Endothelial cell of umbilical vein (primary cell): ENCODE data around the gene HID1. TPM values are rescaled to one million over a fixed set of nuclear protein-coding genes. Genes with fewer than 3 reads are reported as not detected.

Experiments
- BruUV-seq: library from RNA; stranded (reverse); fragments of 400-500 nt; replicated peaks from 2 replicates; lab custom pipeline; 2021; lab: Mats Ljungman, UMichigan
- CTCF ChIA-PET: fragments of 300-600, 350-600 bp; sonication (Branson Sonifier 250); formaldehyde crosslinking; loops from one replicate; lab custom pipeline; 2021; ENCODE audit warnings: antibody characterized with exemption, inconsistent platforms; lab: Charles Lee
- POLR2A ChIA-PET: fragments of 300-600, 350-600 bp; sonication (Branson Sonifier 250); formaldehyde crosslinking; loops from one replicate; lab custom pipeline; 2021; ENCODE audit warnings: antibody characterized with exemption, inconsistent platforms; lab: Charles Lee
- DNase-seq: peaks from one replicate; pipeline ENCODE4 v3.0.0-alpha.2; 2011; ENCODE audit warnings: low read depth, low spot score
- FAIRE-seq: peaks from 2 replicates; lab custom pipeline; 2011; peaks lifted over from hg19 to GRCh38; lab: Jason Lieb, UNC
- H2AFZ ChIP-seq: 2 replicates; pipeline ENCODE4 v1.6.0; 2012; ENCODE audit warnings: low read depth, low read length, control low read depth, inconsistent platforms
- H3K27ac ChIP-seq: 2 replicates; pipeline ENCODE4 v1.5.1; 2011; ENCODE audit warnings: low read depth, mild to moderate bottlenecking, control low read depth, low read length, moderate library complexity; ENCODE audit not compliant: insufficient read depth
- H3K27me3 ChIP-seq, 2 experiments: 2 replicates each; pipeline versions ENCODE4 v1.6.0 to v1.6.1; 2011; ENCODE audit warnings: low read length in 2 of 2, mixed read lengths in 1 of 2; ENCODE audit not compliant: control insufficient read depth in 2 of 2, insufficient read depth in 2 of 2
- H3K36me3 ChIP-seq, 2 experiments: 2 replicates in 1 of 2; 3 replicates in 1 of 2; pipeline ENCODE4 v1.5.1; 2011; ENCODE audit warnings: low read length in 2 of 2, mild to moderate bottlenecking in 1 of 2, moderate library complexity in 1 of 2; ENCODE audit not compliant: control insufficient read depth in 2 of 2, insufficient read depth in 2 of 2; ENCODE audit errors: extremely low read depth in 1 of 2
- H3K4me1 ChIP-seq: 3 replicates; pipeline ENCODE4 v1.5.1; 2011; ENCODE audit warnings: mild to moderate bottlenecking, low read length; ENCODE audit not compliant: control insufficient read depth, insufficient read depth; ENCODE audit errors: extremely low read depth
- H3K4me2 ChIP-seq: 2 replicates; pipeline ENCODE4 v1.6.1; 2011; ENCODE audit warnings: low read length, control low read depth, mixed read lengths; ENCODE audit not compliant: insufficient read depth
- H3K4me3 ChIP-seq, 3 experiments: fragments of 200-600 bp in 1 of 3; sonication (generic), shearing (Covaris generic) in 1 of 3; replicated peaks in 1 of 3; 2 replicates each; pipeline ENCODE4 v1.5.1; 2011 to 2016; ENCODE audit warnings: control low read depth in 3 of 3, low read length in 3 of 3, mild to moderate bottlenecking in 2 of 3, inconsistent platforms in 1 of 3, low read depth in 1 of 3, moderate library complexity in 1 of 3; ENCODE audit not compliant: insufficient read depth in 1 of 3
- H3K79me2 ChIP-seq: 2 replicates; pipeline ENCODE4 v1.6.0; 2012; ENCODE audit warnings: low read length, inconsistent platforms; ENCODE audit not compliant: control insufficient read depth, insufficient read depth
- H3K9ac ChIP-seq: replicated peaks from 2 replicates; pipeline ENCODE3; 2011; ENCODE audit warnings: low read length, control low read depth; ENCODE audit not compliant: insufficient read depth; ENCODE audit errors: extremely low read depth
- H3K9me1 ChIP-seq: replicated peaks from 3 replicates; pipeline ENCODE4 v1.6.0; 2011; ENCODE audit warnings: mild to moderate bottlenecking, low read length; ENCODE audit not compliant: control insufficient read depth, insufficient read depth; ENCODE audit errors: extremely low read depth
- H3K9me3 ChIP-seq: replicated peaks from 2 replicates; pipeline ENCODE4 v1.5.1; 2012; ENCODE audit warnings: low read length, inconsistent platforms; ENCODE audit not compliant: control insufficient read depth, insufficient read depth
- H4K20me1 ChIP-seq: replicated peaks from 2 replicates; pipeline ENCODE3; 2011; ENCODE audit warnings: mild to moderate bottlenecking, low read length; ENCODE audit not compliant: control insufficient read depth, insufficient read depth; ENCODE audit errors: extremely low read depth
- CTCF ChIP-seq, 2 donors: IDR thresholded peaks; 1 replicate in 1 of 2; 2 replicates in 1 of 2; pipeline ENCODE4 v1.5.1; 2011; ENCODE audit warnings: low read length in 2 of 2, mild to moderate bottlenecking in 2 of 2, moderate library complexity in 2 of 2, control low read depth in 1 of 2, inconsistent platforms in 1 of 2, low read depth in 1 of 2; ENCODE audit not compliant: insufficient read depth in 1 of 2; ENCODE audit errors: extremely low read depth in 1 of 2
- EZH2 ChIP-seq: IDR thresholded peaks from 2 replicates; pipeline ENCODE4 v1.6.1; 2012; ENCODE audit warnings: borderline replicate concordance, low read depth, mild to moderate bottlenecking, moderate library complexity, low read length, inconsistent platforms; ENCODE audit not compliant: severe bottlenecking
- FOS ChIP-seq: IDR thresholded peaks from 2 replicates; pipeline ENCODE4 v1.6.1; 2011; ENCODE audit warnings: mild to moderate bottlenecking, low read length, moderate library complexity, borderline replicate concordance; ENCODE audit not compliant: insufficient read depth
- GATA2 ChIP-seq: IDR thresholded peaks from 2 replicates; pipeline ENCODE4 v1.7.0; 2011; ENCODE audit warnings: low read depth, mild to moderate bottlenecking, moderate library complexity, mixed read lengths, low read length; ENCODE audit not compliant: insufficient read length, insufficient read depth
- JUN ChIP-seq: IDR thresholded peaks from 2 replicates; pipeline ENCODE4 v1.6.1; 2011; ENCODE audit warnings: borderline replicate concordance, low read depth; ENCODE audit not compliant: insufficient read length, insufficient read depth
- MAX ChIP-seq: IDR thresholded peaks from 2 replicates; pipeline ENCODE4 v1.6.1; 2011; ENCODE audit not compliant: insufficient read depth, insufficient read length
- MYC ChIP-seq: IDR thresholded peaks from one replicate; pipeline ENCODE4 v1.6.1; 2011; ENCODE audit warnings: mild to moderate bottlenecking, low read depth, low read length
- POLR2A ChIP-seq: IDR thresholded peaks from 2 replicates; pipeline ENCODE4 v1.6.1; 2012; ENCODE audit warnings: low read depth, mild to moderate bottlenecking, control low read depth, low read length
- POLR2AphosphoS5 ChIP-seq: IDR thresholded peaks from 2 replicates; pipeline ENCODE4 v1.6.1; 2012; ENCODE audit warnings: low read depth, mild to moderate bottlenecking, control low read depth, low read length, moderate library complexity; ENCODE audit not compliant: insufficient read depth
- dilution Hi-C: fragments of 300-500 bp; cut with MboI; formaldehyde crosslinking; loops from one replicate; pipeline ENCODE4 v1.15.0; 2019; ENCODE audit warnings: low sequenced_read_pairs; ENCODE audit not compliant: extremely low pct_ligation_motif_present
- intact Hi-C: fragments of 100-400 bp; cut with micrococcal nuclease; formaldehyde crosslinking; loops from one replicate; pipeline ENCODE4 v1.10.0; 2022
- polyA plus RNA-seq, 4 experiments: library from polyadenylated mRNA; depleted of rRNA in 3 of 4; stranded (reverse) in 3 of 4; unstranded in 1 of 4; fragments of >200 nt; gene quantifications; 2 replicates each; pipeline versions ENCODE4 v1.2.1 to v1.2.3, GENCODE V29; 2011 to 2012; ENCODE audit warnings: missing spikeins in 1 of 4
- total RNA-seq: library from RNA; stranded (reverse); gene quantifications from 2 replicates; pipeline ENCODE4 v1.2.3, GENCODE V29; 2021

Gene HID1
- total and polyA plus RNA-seq, 2 donors (not counting 3 experiments of a cell fraction or from before 2014, with no cell fraction given) = 41.4 to 53.3 TPM

GRCh38 chr17:74953134-74953687 is 19.3 kb downstream of the HID1 start:
- Histone ChIP-seq H3K27ac (no peak overlapping the region), H3K4me1 (no peaks in the 10 kb centered on the region), H3K27me3 (no peaks in the 10 kb centered on the region), H2AFZ (no peak overlapping the region), H3K79me2 (no peaks in the 10 kb centered on the region), H3K36me3 (no peaks in the 10 kb centered on the region), H4K20me1 (no peaks in the 10 kb centered on the region), H3K9ac (no peak overlapping the region), H3K4me2 (no peak overlapping the region), H3K9me1 (no peaks in the 10 kb centered on the region), H3K4me3 (no peak overlapping the region), H3K9me3 (no peaks in the 10 kb centered on the region)
- TF ChIP-seq POLR2AphosphoS5 = no peak
- no peak for TF ChIP-seq POLR2A
- TF ChIP-seq MAX = no peak
- no peak for TF ChIP-seq JUN
- TF ChIP-seq MYC = no peak
- TF ChIP-seq EZH2 = no peak
- no peak for TF ChIP-seq CTCF (IDR thresholded peaks at IDR 0.05; ENCODE audit: extremely low read depth in 1 of 2, insufficient read depth in 1 of 2, low read depth in 1 of 2, low read length in 2 of 2)
- no peak for TF ChIP-seq GATA2
- no peak for TF ChIP-seq FOS
- ChIA-PET CTCF (interaction anchor here (1.3 to 3.8 kb wide), 3 partner anchors 8 to 29 kb away, joined by 3 to 19 read pairs (median 5); partner anchors contain the start of gene OTOP2), POLR2A (no interaction called here)
- BruUV-seq = no TSS peak
- FAIRE-seq (no peak), DNase-seq (no peak)
- dilution Hi-C loops (no loop called here), intact Hi-C loops (no loop called here)
